ENCODE measurements around the gene PDE9A. TPM values are rescaled to one million over a fixed set of nuclear protein-coding genes. Genes with fewer than 3 reads are reported as not detected.

PDE9A gene
- total RNA-seq, 5 donors from 2014 or later (not counting 1 experiment from before 2014, with no cell fraction given): 11.5 to 18.3 (median 16.1) TPM

DNA sequence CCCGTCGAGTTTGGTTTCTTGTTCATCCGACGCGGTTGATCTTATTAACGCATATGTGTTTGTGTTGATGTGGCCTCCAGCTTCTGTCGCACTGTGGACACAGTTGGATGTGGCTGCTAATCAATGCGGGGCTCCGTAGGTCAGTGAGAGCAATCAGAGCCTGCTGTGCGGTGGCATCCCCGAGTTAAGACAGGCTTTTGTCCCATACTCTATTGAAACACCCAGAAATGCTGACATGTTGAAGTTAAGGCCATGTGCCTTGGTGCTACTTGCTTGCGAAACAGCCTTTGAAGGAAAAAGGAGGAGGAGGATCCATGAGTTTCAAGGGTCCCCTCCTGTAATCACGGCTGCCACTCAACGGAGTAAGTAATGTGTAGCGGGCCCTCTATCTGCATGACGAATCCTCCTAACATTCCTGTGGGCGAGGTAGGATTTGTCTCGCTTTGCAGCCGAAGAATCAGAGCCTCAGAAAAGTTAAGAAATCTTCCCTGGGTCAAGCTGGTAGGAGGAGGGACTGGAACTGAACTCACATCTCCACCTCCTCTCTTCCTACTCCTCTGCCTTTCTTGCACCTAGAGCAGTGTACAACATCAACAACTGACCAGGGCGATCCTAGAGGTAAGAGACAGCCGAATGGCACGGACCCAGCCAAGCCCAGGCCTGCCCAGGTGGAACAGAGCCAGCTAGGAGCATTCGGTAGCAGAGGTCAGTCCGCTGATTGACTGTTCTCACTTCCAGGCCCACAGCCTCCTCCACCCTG is 19.5 kb downstream of the PDE9A start:
- Mint-ChIP-seq H3K27ac (no peak overlapping the region), H3K9me3 (no peaks in the 10 kb centered on the region), H3K36me3 (peaks cover 6% of the 10 kb centered on the region), H3K4me1 (peaks cover 3 to 10% (median 6%) of the 10 kb centered on the region in 3 donors), H3K27me3 (no peaks in the 10 kb centered on the region), H3K4me3 (no peak overlapping the region)
- WGBS (ENCODE audit: insufficient coverage): 94% methylated on average over 13 of the region's 24 CpGs
- Histone ChIP-seq H3K4me1 (ENCODE audit: control insufficient read depth in 1 of 2, extremely low read depth in 1 of 2, insufficient read depth in 2 of 2, low read length in 2 of 2) (peaks cover 9 to 11% of the 10 kb centered on the region in 2 experiments), H3K27me3 (replicated peaks in 1 of 2; ENCODE audit: control insufficient read depth in 2 of 2, extremely low read depth in 1 of 2, insufficient read depth in 2 of 2, low read length in 1 of 2) (peaks cover 0 to 8% of the 10 kb centered on the region in 2 experiments), H3K27ac (ENCODE audit: low read length) (no peak overlapping the region), H3K36me3 (ENCODE audit: control insufficient read depth in 2 of 2, extremely low read depth in 1 of 2, insufficient read depth in 1 of 2, low read length in 1 of 2) (peaks cover 0 to 2% of the 10 kb centered on the region in 2 donors), H3K9me3 (no peaks in the 10 kb centered on the region), H3K4me3 (ENCODE audit: control insufficient read depth in 1 of 2, extremely low read depth in 1 of 2, low read length in 1 of 2) (no peak overlapping the region)
- POLR2A ChIA-PET: no interaction called here
- ATAC-seq (replicated peaks in 1 of 4) (no peak), DNase-seq (no peak)
- CTCF ChIA-PET: no interaction called here

- no peak for ATAC-seq (replicated peaks in 1 of 4)
- H3K27me3 ChIP-seq (replicated peaks in 1 of 2; ENCODE audit: control insufficient read depth in 2 of 2, extremely low read depth in 1 of 2, insufficient read depth in 2 of 2, low read length in 1 of 2): peaks cover 0 to 8% of the 10 kb centered on the region in 2 experiments
- Mint-ChIP-seq H3K9me3 (no peaks in the 10 kb centered on the region), H3K4me3 (no peak overlapping the region), H3K27ac (peak overlapping the region in 1 of 2 donors; percentile 18), H3K27me3 (peaks cover 0 to 1% of the 10 kb centered on the region in 2 donors), H3K36me3 (peaks cover 6% of the 10 kb centered on the region), H3K4me1 (peaks cover 10 to 18% (median 13%) of the 10 kb centered on the region in 3 donors)
- CTCF ChIA-PET: no interaction called here
- 92% methylated on average over 12 of the region's 23 CpGs for WGBS (ENCODE audit: insufficient coverage)
- no peak overlapping the region for H3K4me3 ChIP-seq (ENCODE audit: control insufficient read depth in 1 of 2, extremely low read depth in 1 of 2, low read length in 1 of 2)
- peaks cover 0 to 2% of the 10 kb centered on the region in 2 donors for H3K36me3 ChIP-seq (ENCODE audit: control insufficient read depth in 2 of 2, extremely low read depth in 1 of 2, insufficient read depth in 1 of 2, low read length in 1 of 2)
- H3K4me1 ChIP-seq (ENCODE audit: control insufficient read depth in 1 of 2, extremely low read depth in 1 of 2, insufficient read depth in 2 of 2, low read length in 2 of 2): peaks cover 18% of the 10 kb centered on the region in 2 experiments
- H3K9me3 ChIP-seq: no peaks in the 10 kb centered on the region
- no peak for DNase-seq
- POLR2A ChIA-PET: no interaction called here
- no peak overlapping the region for H3K27ac ChIP-seq (ENCODE audit: low read length)
Measured at GRCh38 chr21:42673633-42674328, 20.4 kb downstream of the PDE9A start.

DNA sequence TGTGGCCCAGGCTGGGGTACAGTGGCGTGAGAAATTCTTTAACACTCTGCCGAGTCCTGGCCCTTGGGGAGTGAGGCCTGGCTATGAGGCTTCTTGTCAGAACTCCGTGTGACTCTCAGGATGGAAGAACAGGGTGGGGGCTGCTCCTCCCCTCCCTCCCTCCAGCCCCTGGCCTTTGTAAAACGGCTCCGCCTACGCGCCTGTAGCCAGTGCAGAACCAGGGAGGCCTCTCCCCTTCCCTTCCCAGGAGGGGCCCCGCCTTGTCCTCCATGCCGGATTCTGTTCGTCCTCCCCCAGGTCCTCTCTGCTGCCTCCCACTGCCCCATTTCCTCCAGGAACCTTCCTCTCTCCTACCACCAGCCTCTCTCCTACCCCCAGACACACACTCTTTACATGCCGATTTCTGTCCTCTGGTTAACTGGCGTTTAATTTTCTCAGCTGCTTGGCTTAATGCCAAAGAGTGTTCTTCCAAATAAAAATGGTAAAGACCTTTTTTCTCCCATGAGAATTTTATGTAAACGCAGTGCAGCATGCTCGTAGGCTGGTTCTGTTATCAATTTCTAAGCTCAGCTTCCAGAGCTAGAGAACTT is 21.0 kb downstream of the PDE9A start:
- Mint-ChIP-seq H3K4me3 (no peak overlapping the region), H3K36me3 (peaks cover 6% of the 10 kb centered on the region), H3K4me1 (peaks cover 12 to 20% (median 13%) of the 10 kb centered on the region in 3 donors), H3K9me3 (no peaks in the 10 kb centered on the region), H3K27ac (no peak overlapping the region), H3K27me3 (peaks cover 0 to 1% of the 10 kb centered on the region in 2 donors)
- Histone ChIP-seq H3K9me3 (no peaks in the 10 kb centered on the region), H3K27me3 (replicated peaks in 1 of 2; ENCODE audit: control insufficient read depth in 2 of 2, extremely low read depth in 1 of 2, insufficient read depth in 2 of 2, low read length in 1 of 2) (peaks cover 0 to 9% of the 10 kb centered on the region in 2 experiments), H3K27ac (ENCODE audit: low read length) (no peak overlapping the region), H3K36me3 (ENCODE audit: control insufficient read depth in 2 of 2, extremely low read depth in 1 of 2, insufficient read depth in 1 of 2, low read length in 1 of 2) (no peaks in the 10 kb centered on the region), H3K4me1 (ENCODE audit: control insufficient read depth in 1 of 2, extremely low read depth in 1 of 2, insufficient read depth in 2 of 2, low read length in 2 of 2) (peaks cover 18 to 21% of the 10 kb centered on the region in 2 experiments), H3K4me3 (ENCODE audit: control insufficient read depth in 1 of 2, extremely low read depth in 1 of 2, low read length in 1 of 2) (no peak overlapping the region)
- POLR2A ChIA-PET: no interaction called here
- DNase-seq (no peak), ATAC-seq (replicated peaks in 1 of 4) (no peak)
- CTCF ChIA-PET: no interaction called here
- WGBS (ENCODE audit: insufficient coverage): 76% methylated on average over 9 of the region's 14 CpGs

- peaks cover 6% of the 10 kb centered on the region for H3K36me3 Mint-ChIP-seq
- CTCF ChIA-PET: no interaction called here
- 100% methylated on average over 11 of the region's 15 CpGs for WGBS (ENCODE audit: insufficient coverage)
Measured at GRCh38 chr21:42675403-42675802, 22.0 kb downstream of the PDE9A start.

DNA sequence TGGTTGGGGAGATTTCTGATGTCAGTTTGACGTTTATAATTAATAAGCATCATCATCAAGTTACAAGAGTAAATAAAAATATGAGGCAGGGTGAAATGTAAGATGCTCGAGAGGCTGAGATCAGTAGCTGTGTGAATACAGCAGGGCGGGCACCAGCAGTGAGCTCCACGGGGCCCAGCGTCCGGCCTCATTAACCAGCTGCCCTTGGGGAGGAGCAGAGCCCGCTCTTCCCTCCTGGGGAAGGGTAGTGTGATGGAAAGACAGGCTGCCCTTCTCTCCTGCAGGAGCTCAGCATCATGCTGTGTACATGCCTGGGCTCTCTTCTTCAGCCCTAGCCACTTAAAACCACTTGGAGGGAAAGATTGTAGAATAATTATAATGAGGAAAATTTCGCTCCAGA is 23.4 kb downstream of the PDE9A start:
- Histone ChIP-seq H3K9me3 (no peaks in the 10 kb centered on the region), H3K27me3 (replicated peaks in 1 of 2; ENCODE audit: control insufficient read depth in 2 of 2, extremely low read depth in 1 of 2, insufficient read depth in 2 of 2, low read length in 1 of 2) (peaks cover 0 to 22% of the 10 kb centered on the region in 2 experiments), H3K4me1 (ENCODE audit: control insufficient read depth in 1 of 2, extremely low read depth in 1 of 2, insufficient read depth in 2 of 2, low read length in 2 of 2) (peaks cover 19 to 31% of the 10 kb centered on the region in 2 experiments), H3K27ac (ENCODE audit: low read length) (no peak overlapping the region), H3K36me3 (ENCODE audit: control insufficient read depth in 2 of 2, extremely low read depth in 1 of 2, insufficient read depth in 1 of 2, low read length in 1 of 2) (no peaks in the 10 kb centered on the region), H3K4me3 (ENCODE audit: control insufficient read depth in 1 of 2, extremely low read depth in 1 of 2, low read length in 1 of 2) (no peak overlapping the region)
- Mint-ChIP-seq H3K4me3 (no peak overlapping the region), H3K36me3 (peaks cover 6% of the 10 kb centered on the region), H3K9me3 (no peaks in the 10 kb centered on the region), H3K27ac (no peak overlapping the region), H3K4me1 (peaks cover 22 to 35% (median 28%) of the 10 kb centered on the region in 3 donors), H3K27me3 (peaks cover 0 to 1% of the 10 kb centered on the region in 2 donors)
- ATAC-seq (replicated peaks in 1 of 4) (no peak), DNase-seq (no peak)
- WGBS (ENCODE audit: insufficient coverage): 93% methylated on average over 4 of the region's 8 CpGs
- POLR2A ChIA-PET: no interaction called here
- CTCF ChIA-PET: interaction anchor here in 1 of 2 donors (0.6 kb wide), 1 partner anchor 9 kb away, joined by 6 read pairs; no protein-coding TSS in a partner anchor

More at GRCh38 chr21:42675403-42675802, 22.0 kb downstream of the PDE9A start:
- DNase-seq (no peak), ATAC-seq (replicated peaks in 1 of 4) (no peak)
- no peak overlapping the region for H3K4me3 Mint-ChIP-seq
- Histone ChIP-seq H3K27ac (ENCODE audit: low read length) (no peak overlapping the region), H3K4me1 (ENCODE audit: control insufficient read depth in 1 of 2, extremely low read depth in 1 of 2, insufficient read depth in 2 of 2, low read length in 2 of 2) (peaks cover 17 to 22% of the 10 kb centered on the region in 2 experiments), H3K4me3 (ENCODE audit: control insufficient read depth in 1 of 2, extremely low read depth in 1 of 2, low read length in 1 of 2) (no peak overlapping the region), H3K27me3 (replicated peaks in 1 of 2; ENCODE audit: control insufficient read depth in 2 of 2, extremely low read depth in 1 of 2, insufficient read depth in 2 of 2, low read length in 1 of 2) (peaks cover 0 to 18% of the 10 kb centered on the region in 2 experiments), H3K36me3 (ENCODE audit: control insufficient read depth in 2 of 2, extremely low read depth in 1 of 2, insufficient read depth in 1 of 2, low read length in 1 of 2) (no peaks in the 10 kb centered on the region), H3K9me3 (no peaks in the 10 kb centered on the region)
- no peak overlapping the region for H3K27ac Mint-ChIP-seq
- POLR2A ChIA-PET: no interaction called here
- peaks cover 13 to 22% (median 15%) of the 10 kb centered on the region in 3 donors for H3K4me1 Mint-ChIP-seq
- peaks cover 0 to 1% of the 10 kb centered on the region in 2 donors for H3K27me3 Mint-ChIP-seq
- no peaks in the 10 kb centered on the region for H3K9me3 Mint-ChIP-seq

All from T-cell (primary cell).